Mesenchymal stem cell (in vitro differentiated cells and primary cell): ENCODE data around the gene IGFL1.
"Not testable (repeated sequence)": the region's sequence is repeated elsewhere in the genome, so short reads cannot be mapped to it uniquely, and the experiment has no call there.

ENCODE experiments used
- DNase-seq: peaks from one replicate; pipeline ENCODE4 v3.0.0-alpha.2; 2013
- H2AFZ ChIP-seq: one replicate; pipeline ENCODE4 v1.6.1; 2013; ENCODE audit warnings: low read depth, mild to moderate bottlenecking, control low read depth, inconsistent platforms, low read length, moderate library complexity
- H2AK5ac ChIP-seq: 2 replicates; pipeline ENCODE4 v1.6.1; 2013; ENCODE audit warnings: low read length, moderate library complexity, mild to moderate bottlenecking, inconsistent platforms; ENCODE audit not compliant: severe bottlenecking
- H2BK120ac ChIP-seq: one replicate; pipeline ENCODE4 v1.6.1; 2013; ENCODE audit warnings: low read depth, mild to moderate bottlenecking, inconsistent platforms, low read length, moderate library complexity
- H2BK12ac ChIP-seq, 2 experiments: one replicate each; pipeline ENCODE4 v1.6.1; 2013; ENCODE audit warnings: inconsistent platforms in 2 of 2, low read length in 2 of 2, mild to moderate bottlenecking in 2 of 2, moderate library complexity in 2 of 2, control low read depth in 1 of 2
- H2BK15ac ChIP-seq: one replicate; pipeline ENCODE4 v1.6.1; 2013; ENCODE audit warnings: mild to moderate bottlenecking, low read depth, inconsistent platforms; ENCODE audit not compliant: poor library complexity, severe bottlenecking
- H2BK5ac ChIP-seq: 2 replicates; pipeline ENCODE4 v1.6.1; 2013; ENCODE audit warnings: low read depth, mild to moderate bottlenecking, low read length, control low read depth, inconsistent platforms; ENCODE audit not compliant: poor library complexity, severe bottlenecking
- H3K14ac ChIP-seq, 2 experiments: one replicate each; pipeline ENCODE4 v1.6.1; 2013; ENCODE audit warnings: inconsistent platforms in 2 of 2, low read length in 2 of 2, control low read depth in 1 of 2, mild to moderate bottlenecking in 1 of 2, moderate library complexity in 1 of 2
- H3K18ac ChIP-seq, 2 experiments: one replicate each; pipeline ENCODE4 v1.6.1; 2013; ENCODE audit warnings: inconsistent platforms in 2 of 2, low read length in 2 of 2, control low read depth in 1 of 2, low read depth in 1 of 2, mild to moderate bottlenecking in 1 of 2
- H3K23ac ChIP-seq, 2 experiments: one replicate each; pipeline ENCODE4 v1.6.1; 2013; ENCODE audit warnings: inconsistent platforms in 2 of 2, low read length in 2 of 2, mild to moderate bottlenecking in 2 of 2, moderate library complexity in 2 of 2, control low read depth in 1 of 2
- H3K27ac ChIP-seq: 2 replicates; pipeline ENCODE4 v1.5.1; 2013; ENCODE audit warnings: mild to moderate bottlenecking, moderate library complexity, low read length, control low read depth, inconsistent platforms; ENCODE audit not compliant: poor library complexity, severe bottlenecking
- H3K27me3 ChIP-seq, 2 experiments: 2 replicates each; pipeline versions ENCODE4 v1.6.1 to v1.7.0; 2013; ENCODE audit warnings: low read length in 2 of 2, mild to moderate bottlenecking in 2 of 2, moderate library complexity in 2 of 2, control low read depth in 1 of 2, inconsistent platforms in 1 of 2; ENCODE audit not compliant: control insufficient read depth in 1 of 2, insufficient read depth in 1 of 2
- H3K36me3 ChIP-seq, 2 experiments: 2 replicates each; pipeline versions ENCODE4 v1.6.1 to v1.7.0; 2013; ENCODE audit warnings: low read length in 2 of 2, control low read depth in 1 of 2, inconsistent platforms in 1 of 2, low read depth in 1 of 2, mild to moderate bottlenecking in 1 of 2; ENCODE audit not compliant: insufficient read depth in 2 of 2, control insufficient read depth in 1 of 2
- H3K4ac ChIP-seq, 2 experiments: one replicate each; pipeline ENCODE4 v1.6.1; 2013; ENCODE audit warnings: inconsistent platforms in 2 of 2, low read length in 2 of 2, mild to moderate bottlenecking in 2 of 2, moderate library complexity in 2 of 2, control low read depth in 1 of 2, low read depth in 1 of 2
- H3K4me1 ChIP-seq: 2 replicates; pipeline ENCODE4 v1.6.1; 2013; ENCODE audit warnings: low read depth, low read length, control low read depth; ENCODE audit not compliant: control insufficient read depth, insufficient read depth
- H3K4me2 ChIP-seq: 2 replicates; pipeline ENCODE4 v1.6.1; 2013; ENCODE audit warnings: low read length, mild to moderate bottlenecking, inconsistent platforms; ENCODE audit not compliant: poor library complexity, severe bottlenecking
- H3K4me3 ChIP-seq, 2 experiments: 2 replicates each; pipeline versions ENCODE4 v1.5.1 to v1.7.0; 2013; ENCODE audit warnings: low read length in 2 of 2, mild to moderate bottlenecking in 2 of 2, control low read depth in 1 of 2, low read depth in 1 of 2; ENCODE audit not compliant: insufficient read depth in 1 of 2
- H3K79me1 ChIP-seq: replicated peaks from 2 replicates; pipeline ENCODE4 v1.6.1; 2013; ENCODE audit warnings: mild to moderate bottlenecking, control low read depth, low read length, inconsistent platforms; ENCODE audit not compliant: poor library complexity, severe bottlenecking
- H3K9ac ChIP-seq: 2 replicates; pipeline ENCODE4 v1.7.0; 2013; ENCODE audit warnings: mild to moderate bottlenecking, low read length, moderate library complexity
- H3K9me3 ChIP-seq: 2 replicates; pipeline ENCODE4 v1.7.0; 2013; ENCODE audit warnings: mild to moderate bottlenecking, low read length; ENCODE audit not compliant: control insufficient read depth
- H4K8ac ChIP-seq: one replicate; pipeline ENCODE4 v1.6.1; 2013; ENCODE audit warnings: inconsistent platforms, mild to moderate bottlenecking, low read length, moderate library complexity
- H4K91ac ChIP-seq: one replicate; pipeline ENCODE4 v1.6.1; 2013; ENCODE audit warnings: mild to moderate bottlenecking, low read length, inconsistent platforms
- WGBS: methylation state at CpG from one replicate; pipeline ENCODE4 v1.1.7; 2013; ENCODE audit warnings: mixed read lengths; 5-methylcytosine and 5-hydroxymethylcytosine counted together

IGFL1 gene

DNA sequence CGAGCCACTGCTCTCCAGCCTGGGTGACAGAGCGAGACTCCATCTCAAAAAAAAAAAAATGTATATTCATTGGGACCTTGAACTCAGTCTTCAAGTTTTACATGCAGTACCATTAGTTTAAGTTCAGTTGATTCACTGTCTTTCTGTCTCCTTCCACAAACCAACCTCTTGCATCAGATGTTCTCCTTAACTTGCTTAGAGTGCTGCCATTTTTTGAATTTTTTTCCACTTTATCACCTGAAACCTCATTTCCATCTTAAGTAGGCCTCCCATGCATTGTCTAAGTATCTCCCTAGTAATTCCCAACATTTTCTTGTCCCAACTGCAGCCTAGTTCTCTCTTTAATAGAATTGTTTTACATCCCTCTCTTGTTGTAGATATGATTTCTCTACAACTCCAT, 8.6 kb downstream of the IGFL1 start:
- not testable (repeated sequence) for H3K14ac ChIP-seq, H3K18ac ChIP-seq, H2BK120ac ChIP-seq, H3K4me3 ChIP-seq, H2AK5ac ChIP-seq, H3K9me3 ChIP-seq, H3K79me1 ChIP-seq, H3K23ac ChIP-seq, H3K36me3 ChIP-seq, H3K4me1 ChIP-seq, H2BK12ac ChIP-seq, H3K4ac ChIP-seq, H3K27ac ChIP-seq, H2BK5ac ChIP-seq, DNase-seq, H3K4me2 ChIP-seq, H4K8ac ChIP-seq, H3K9ac ChIP-seq, H2BK15ac ChIP-seq, H4K91ac ChIP-seq, H2AFZ ChIP-seq
- H3K27me3 ChIP-seq, result peaks cover 38 to 70% of the 10 kb centered on the region in 2 experiments
- 95% methylated on average over 2 of the region's 2 CpGs for WGBS

DNA sequence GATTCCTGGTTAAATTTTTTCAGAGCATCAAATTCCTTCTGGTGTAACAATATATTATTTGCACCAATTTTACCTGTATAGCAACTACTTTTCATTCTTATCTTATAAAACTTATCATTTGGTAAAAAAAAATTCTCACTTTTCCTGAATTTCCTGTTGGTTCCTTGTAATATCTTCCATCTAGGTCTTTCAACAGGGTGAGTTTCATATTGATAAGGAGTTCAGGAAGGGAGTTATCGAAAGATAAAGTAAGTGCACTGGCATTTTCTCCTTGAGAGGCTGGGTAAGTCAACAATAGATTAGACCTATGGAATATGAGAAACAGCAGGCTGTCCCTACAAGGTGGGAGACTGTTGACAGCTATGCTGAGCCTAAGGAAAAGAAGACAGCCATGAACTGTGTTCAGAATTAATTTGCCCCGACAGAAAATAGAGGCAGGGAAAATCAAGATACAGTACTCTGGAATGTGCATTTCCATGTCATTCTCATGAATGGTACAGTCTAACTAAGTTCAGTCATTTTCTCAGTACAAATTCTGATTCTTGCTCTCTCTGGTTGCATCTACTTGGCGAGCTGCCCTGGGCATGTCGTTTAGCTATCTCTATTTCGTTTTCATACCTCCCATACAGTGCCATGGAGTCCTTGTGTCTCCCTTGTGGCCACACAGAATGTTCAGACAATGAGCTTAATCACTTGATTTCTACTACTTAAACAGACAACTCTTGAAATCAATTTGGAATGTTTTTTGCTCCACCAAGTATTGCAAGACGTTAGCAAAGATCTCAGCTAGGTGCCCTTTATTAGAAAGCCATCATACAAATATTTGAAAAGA, 9.9 kb downstream of the IGFL1 start:
- Histone ChIP-seq H3K36me3 (no peaks in the 10 kb centered on the region), H3K4me2 (no peak overlapping the region), H2AFZ (no peak overlapping the region), H3K4ac (no peak overlapping the region), H3K4me1 (no peaks in the 10 kb centered on the region), H2BK15ac (no peak overlapping the region), H3K27ac (no peak overlapping the region), H4K8ac (no peak overlapping the region), H2BK120ac (no peak overlapping the region), H3K9me3 (no peaks in the 10 kb centered on the region), H3K27me3 (peaks cover 38 to 76% of the 10 kb centered on the region in 2 experiments), H2AK5ac (no peak overlapping the region), H2BK12ac (no peak overlapping the region), H3K4me3 (no peak overlapping the region), H4K91ac (no peak overlapping the region), H3K14ac (no peak overlapping the region), H3K79me1 (no peaks in the 10 kb centered on the region), H3K9ac (no peak overlapping the region), H3K18ac (no peak overlapping the region), H2BK5ac (no peak overlapping the region), H3K23ac (no peak overlapping the region)
- 79% methylated on average over 6 of the region's 6 CpGs for WGBS
- DNase-seq, result no peak

DNA sequence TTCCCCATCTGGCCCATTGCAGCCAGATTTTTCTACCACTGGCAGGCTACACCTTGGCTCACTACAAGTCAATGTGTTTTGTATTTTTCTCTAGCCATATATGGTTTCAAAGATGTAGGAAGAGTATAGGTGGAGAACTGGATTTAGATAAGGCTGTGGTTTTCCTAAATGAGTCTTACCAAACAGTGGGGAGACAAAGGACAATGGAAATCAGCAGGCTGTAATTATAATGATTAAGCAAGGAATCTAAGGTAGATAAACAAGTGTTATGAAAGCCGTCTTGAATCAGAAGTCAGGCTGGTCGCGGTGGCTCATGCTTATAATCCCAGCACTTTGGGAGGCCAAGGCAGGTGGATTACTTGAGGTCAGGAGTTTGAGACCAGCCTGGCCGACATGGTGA, 11.2 kb downstream of the IGFL1 start:
- no peak overlapping the region for H2BK5ac ChIP-seq
- H3K18ac ChIP-seq, result no peak overlapping the region
- no peak overlapping the region for H2AFZ ChIP-seq
- H3K27ac ChIP-seq, result no peak overlapping the region
- H3K4me2 ChIP-seq, result no peak overlapping the region
- no peak overlapping the region for H2AK5ac ChIP-seq
- no peak overlapping the region for H3K4me3 ChIP-seq
- H3K23ac ChIP-seq, result no peak overlapping the region
- no peak overlapping the region for H3K4ac ChIP-seq
- no peak overlapping the region for H3K9ac ChIP-seq
- no peak overlapping the region for H2BK12ac ChIP-seq
- peaks cover 37 to 78% of the 10 kb centered on the region in 2 experiments for H3K27me3 ChIP-seq
- H4K91ac ChIP-seq, result no peak overlapping the region
- no peak overlapping the region for H2BK120ac ChIP-seq
- H3K79me1 ChIP-seq, result no peaks in the 10 kb centered on the region
- H3K9me3 ChIP-seq, result no peaks in the 10 kb centered on the region
- H2BK15ac ChIP-seq, result no peak overlapping the region
- no peak for DNase-seq
- 93% methylated on average over 3 of the region's 4 CpGs for WGBS
- H3K4me1 ChIP-seq, result no peaks in the 10 kb centered on the region
- H4K8ac ChIP-seq, result no peak overlapping the region
- no peak overlapping the region for H3K14ac ChIP-seq
- no peaks in the 10 kb centered on the region for H3K36me3 ChIP-seq

DNA sequence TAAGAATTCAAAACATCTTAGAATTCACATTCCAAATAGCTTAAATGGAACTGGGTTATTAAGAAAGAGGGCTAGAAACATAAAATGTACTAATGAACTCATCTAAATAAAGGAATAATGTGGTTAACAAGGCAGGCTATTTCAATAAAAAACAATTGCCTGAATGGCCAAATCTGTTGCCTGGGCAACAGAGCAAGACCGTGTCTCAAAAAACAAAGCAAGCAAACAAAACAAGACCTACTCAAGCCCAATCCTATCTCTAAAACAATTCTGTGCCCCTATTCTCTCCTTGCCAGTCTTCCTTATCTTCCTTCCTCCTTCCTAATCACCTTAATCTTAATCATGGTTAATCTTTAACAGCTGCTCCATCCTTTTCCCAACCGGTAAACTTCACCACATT, 12.1 kb downstream of the IGFL1 start:
- no peak overlapping the region for H2BK12ac ChIP-seq
- H2BK120ac ChIP-seq, result no peak overlapping the region
- H3K27me3 ChIP-seq, result peaks cover 29 to 79% of the 10 kb centered on the region in 2 experiments
- no peak overlapping the region for H3K9ac ChIP-seq
- H3K36me3 ChIP-seq, result no peaks in the 10 kb centered on the region
- no peak overlapping the region for H4K91ac ChIP-seq
- DNase-seq, result no peak
- H2AK5ac ChIP-seq, result no peak overlapping the region
- WGBS, result 61% methylated on average over 1 of the region's 2 CpGs
- no peaks in the 10 kb centered on the region for H3K79me1 ChIP-seq
- no peak overlapping the region for H3K4me2 ChIP-seq
- H3K4me3 ChIP-seq, result no peak overlapping the region
- H2BK15ac ChIP-seq, result no peak overlapping the region
- no peak overlapping the region for H3K4ac ChIP-seq
- H3K9me3 ChIP-seq, result no peaks in the 10 kb centered on the region
- H2BK5ac ChIP-seq, result no peak overlapping the region
- no peak overlapping the region for H3K27ac ChIP-seq
- H3K14ac ChIP-seq, result no peak overlapping the region
- no peak overlapping the region for H2AFZ ChIP-seq
- H3K23ac ChIP-seq, result no peak overlapping the region
- no peak overlapping the region for H3K18ac ChIP-seq
- H4K8ac ChIP-seq, result no peak overlapping the region
- no peaks in the 10 kb centered on the region for H3K4me1 ChIP-seq
